H1 (cell line): ENCODE results near the gene YAF2. TPM values are rescaled to one million over a fixed set of nuclear protein-coding genes. Genes with fewer than 3 reads are reported as not detected.

ENCODE experiments used
- CEBPB ChIP-seq: IDR thresholded peaks from 2 replicates; pipeline ENCODE4 v1.6.1; 2012; ENCODE audit warnings: low read depth, low read length
- CHD2 ChIP-seq: IDR thresholded peaks from 2 replicates; pipeline ENCODE4 v1.6.1; 2012; ENCODE audit warnings: low read length, improper control_type of control experiment
- CTBP2 ChIP-seq: IDR thresholded peaks from 2 replicates; pipeline ENCODE4 v1.7.0; 2011; ENCODE audit warnings: borderline replicate concordance, mild to moderate bottlenecking, moderate library complexity, mixed read lengths, low read length; ENCODE audit not compliant: insufficient read depth, insufficient read length
- EP300 ChIP-seq, 2 experiments: IDR thresholded peaks; 1 replicate in 1 of 2; 2 replicates in 1 of 2; pipeline ENCODE4 v1.6.1; 2011 to 2012; ENCODE audit warnings: low read depth in 2 of 2, low read length in 2 of 2, mild to moderate bottlenecking in 2 of 2, borderline replicate concordance in 1 of 2, inconsistent platforms in 1 of 2, moderate library complexity in 1 of 2
- NRF1 ChIP-seq: IDR thresholded peaks from 2 replicates; pipeline ENCODE4 v1.6.1; 2011; ENCODE audit warnings: mild to moderate bottlenecking, low read depth, low read length, improper control_type of control experiment
- RBBP5 ChIP-seq: IDR thresholded peaks from 2 replicates; pipeline ENCODE4 v1.7.1; 2012; ENCODE audit warnings: low read depth, mild to moderate bottlenecking, inconsistent platforms, low read length, moderate library complexity, borderline replicate concordance
- RFX5 ChIP-seq: IDR thresholded peaks from 2 replicates; pipeline ENCODE4 v1.6.1; 2011; ENCODE audit warnings: low read depth, low read length, improper control_type of control experiment, borderline replicate concordance
- RXRA ChIP-seq: IDR thresholded peaks from 2 replicates; pipeline ENCODE4 v1.6.1; 2011; ENCODE audit warnings: low read depth, mild to moderate bottlenecking, low read length, moderate library complexity; ENCODE audit not compliant: insufficient read depth
- SP2 ChIP-seq: IDR thresholded peaks from 2 replicates; pipeline ENCODE4 v1.6.1; 2012; ENCODE audit warnings: mild to moderate bottlenecking, low read length, inconsistent platforms
- polyA plus RNA-seq, 7 experiments: library from polyadenylated mRNA; depleted of rRNA in 3 of 7; stranded (reverse) in 5 of 7; unstranded in 2 of 7; fragments of >200 nt in 5 of 7; fragments of 200-250 nt in 2 of 7; gene quantifications; 1 replicate in 5 of 7; 2 replicates in 1 of 7; 4 replicates in 1 of 7; pipeline versions ENCODE4 v1.2.1 to v1.2.3, GENCODE V29; 2011 to 2013; ENCODE audit warnings: missing spikeins in 2 of 7, mixed read lengths in 2 of 7
- total RNA-seq: library from RNA; stranded (reverse); fragmentation: NEBNext Ultra II Directional; extraction: Animal tissue kit (Norgen Biotek cat#: 25700); gene quantifications from 2 replicates; pipeline ENCODE4 v1.2.1, GENCODE V29; 2021

The YAF2 gene
- total and polyA plus RNA-seq, 2 of the 8 experiments (the other 6 are each of a cell fraction or from before 2014, with no cell fraction given): 0.50 to 2.2 TPM

DNA sequence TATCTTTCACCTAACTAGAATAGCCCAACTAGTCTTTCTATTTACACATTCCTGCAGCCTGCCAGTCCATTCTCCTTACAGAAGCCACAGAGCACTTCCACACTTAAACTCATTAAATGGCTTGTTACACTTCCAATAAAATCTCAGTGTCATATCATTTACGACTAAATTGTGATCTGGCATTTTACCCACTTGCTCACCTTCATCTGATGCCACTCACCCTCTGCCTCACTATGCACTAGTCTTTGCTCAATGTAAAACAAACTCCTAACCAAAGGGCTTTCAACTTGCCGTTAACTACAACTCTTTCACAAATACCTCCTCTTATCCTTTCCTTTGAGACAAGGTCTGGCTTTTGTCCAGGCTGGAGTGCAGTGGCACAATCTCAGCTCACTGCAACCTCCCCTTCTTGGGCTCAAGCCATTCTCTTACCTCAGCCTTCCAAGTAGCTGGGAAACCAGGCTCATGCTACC lies 24.1 kb downstream of the YAF2 start (continued):
- TF ChIP-seq SP2: no peak
- TF ChIP-seq RXRA: no peak
- TF ChIP-seq EP300 (IDR thresholded peaks at IDR 0.05; ENCODE audit: borderline replicate concordance in 1 of 2, low read depth in 2 of 2, low read length in 2 of 2): no peak
- TF ChIP-seq RBBP5: no peak
- TF ChIP-seq CTBP2: no peak
- TF ChIP-seq CHD2: no peak
- TF ChIP-seq RFX5: no peak
- TF ChIP-seq CEBPB: no peak
- no peak for TF ChIP-seq NRF1
